Fibroblast of skin of scalp (primary cell): ENCODE data around the gene PDE1A.
"Not testable (repeated sequence)": the region's sequence is repeated elsewhere in the genome, so short reads cannot be mapped to it uniquely, and the experiment has no call there.

Experiments used
- DNase-seq: peaks from one replicate; pipeline ENCODE4 v3.0.0-alpha.2; 2013

Gene PDE1A

GRCh38 chr2:182355815-182356214 lies 71.0 kb downstream of the PDE1A start:
- DNase-seq: no peak

DNA sequence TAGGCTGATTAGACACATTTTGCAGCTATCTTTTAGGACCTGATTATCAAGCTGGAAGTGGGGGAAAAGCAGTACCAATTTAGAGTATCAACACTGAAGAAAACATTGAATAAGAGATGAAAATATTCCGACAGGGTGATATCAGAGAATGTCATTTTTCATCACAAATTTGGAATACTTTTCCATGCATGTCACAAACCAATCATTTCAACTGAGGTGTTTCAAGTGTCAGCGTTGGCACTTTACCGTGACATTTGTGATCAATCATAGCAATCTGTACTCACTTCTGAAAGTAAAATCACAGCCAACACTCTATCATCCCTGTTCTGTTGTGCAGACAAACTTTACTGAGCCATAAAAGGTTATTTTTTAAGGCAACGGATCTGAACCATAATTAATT lies 75.4 kb downstream of the PDE1A start:
- no peak for DNase-seq

GRCh38 chr2:182349268-182349667 lies 77.6 kb downstream of the PDE1A start:
- DNase-seq: no peak

- no peak for DNase-seq
Observed at GRCh38 chr2:182345384-182345783, 81.5 kb downstream of the PDE1A start.

DNA sequence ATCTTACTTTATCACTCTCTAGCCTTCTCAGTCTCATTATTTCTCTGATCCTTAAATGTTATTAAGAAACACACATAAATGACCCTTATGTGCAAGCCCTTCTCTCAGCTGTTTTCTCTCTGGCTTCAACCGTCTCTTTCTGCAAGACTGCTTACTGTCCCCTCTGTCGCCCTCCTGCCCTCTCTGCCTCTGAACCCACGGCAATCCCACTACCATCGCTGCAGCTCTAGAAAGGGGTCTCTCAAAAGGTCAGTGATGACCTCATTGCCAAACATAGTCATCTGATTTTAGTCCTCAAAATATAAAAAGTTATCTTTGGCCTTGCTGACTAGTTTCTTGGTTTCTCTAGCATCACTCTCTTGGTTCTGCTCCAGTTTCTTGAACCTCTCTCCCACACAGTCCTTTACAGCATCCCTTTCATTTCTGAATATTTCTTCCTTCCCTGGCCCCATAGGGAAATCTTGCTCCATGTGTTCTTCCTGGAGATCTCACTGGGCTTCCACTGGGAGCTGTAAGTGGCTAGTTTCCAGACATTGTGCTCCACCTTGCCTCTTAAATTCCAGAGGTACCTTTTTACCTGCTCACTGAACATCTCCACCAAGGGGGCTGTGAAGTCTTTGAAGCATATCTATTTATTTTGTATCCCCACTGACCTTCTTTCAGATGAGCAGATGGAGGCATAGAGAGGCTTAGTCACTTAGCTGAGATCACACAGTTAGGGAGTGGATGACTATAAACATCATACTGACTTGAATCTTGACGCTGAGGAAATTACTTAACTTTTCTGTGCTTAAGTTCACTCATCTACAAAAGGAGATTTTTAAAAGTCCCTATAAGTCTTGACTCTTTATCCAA lies 96.2 kb downstream of the PDE1A start:
- DNase-seq: no peak

GRCh38 chr2:182324665-182325064 lies 102.2 kb downstream of the PDE1A start:
- DNase-seq: no peak

DNA sequence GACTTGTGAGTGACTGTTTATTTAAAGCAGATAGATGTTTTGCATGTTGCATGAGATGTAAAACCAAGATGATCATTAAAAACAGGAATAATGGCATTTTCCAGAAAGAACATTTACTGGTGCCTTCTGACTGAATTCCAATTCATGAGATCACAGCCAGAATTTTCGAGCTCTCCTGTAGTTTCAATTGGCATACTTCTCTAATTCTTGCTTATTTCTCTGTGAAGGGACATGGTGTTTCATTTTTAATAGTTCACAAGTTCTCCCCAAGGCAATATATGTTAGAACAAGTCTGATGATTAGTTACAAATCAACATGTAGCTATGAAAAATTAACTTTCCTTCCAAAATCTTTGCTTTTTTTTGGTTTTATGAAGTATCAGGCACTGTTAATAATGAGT lies 105.7 kb downstream of the PDE1A start:
- no peak for DNase-seq

DNA sequence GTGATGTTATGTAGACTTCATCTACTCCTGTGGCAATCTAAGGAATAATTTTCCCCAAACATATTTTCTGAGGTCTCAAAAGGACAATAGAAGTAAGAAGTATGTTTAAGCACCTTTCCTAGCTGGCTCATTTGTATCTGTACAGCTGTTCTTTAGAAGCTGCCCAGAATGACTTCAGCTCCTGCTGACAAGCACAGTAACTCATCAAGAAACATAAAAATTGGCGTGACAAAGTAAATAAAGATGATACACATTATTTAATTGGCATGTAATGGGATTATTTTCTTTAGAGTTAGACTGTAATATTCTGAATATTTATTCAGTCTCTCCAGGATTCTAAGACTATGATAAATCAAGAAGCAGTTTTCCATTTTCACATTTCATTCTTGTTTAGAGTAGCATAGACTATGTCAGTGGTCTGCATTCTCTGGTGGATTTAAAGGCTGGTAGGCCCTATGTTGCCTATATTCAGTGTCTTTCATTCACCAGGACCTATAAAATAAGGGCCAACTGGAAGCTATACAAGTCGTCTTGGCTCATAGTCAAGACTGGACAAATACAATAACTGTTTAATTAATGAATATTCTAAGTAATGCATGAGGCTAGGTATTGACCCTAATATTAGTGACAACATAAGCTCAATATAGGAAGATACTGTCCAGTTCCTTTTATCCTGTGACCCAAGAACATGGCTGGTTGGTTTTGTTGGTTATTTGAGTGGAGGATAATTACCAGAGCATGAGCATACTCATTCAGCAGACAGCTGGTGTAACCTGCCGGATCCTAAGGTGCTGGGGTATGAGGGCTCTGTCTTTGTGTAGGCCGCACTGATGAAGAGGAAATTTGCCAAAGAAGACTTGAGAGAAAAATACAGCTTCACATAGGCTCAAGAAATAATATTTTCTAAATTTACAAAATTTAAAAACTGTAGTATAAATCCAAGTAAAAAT lies 107.0 kb downstream of the PDE1A start:
- no peak for DNase-seq

GRCh38 chr2:182318466-182319220 lies 108.2 kb downstream of the PDE1A start:
- DNase-seq: no peak

DNA sequence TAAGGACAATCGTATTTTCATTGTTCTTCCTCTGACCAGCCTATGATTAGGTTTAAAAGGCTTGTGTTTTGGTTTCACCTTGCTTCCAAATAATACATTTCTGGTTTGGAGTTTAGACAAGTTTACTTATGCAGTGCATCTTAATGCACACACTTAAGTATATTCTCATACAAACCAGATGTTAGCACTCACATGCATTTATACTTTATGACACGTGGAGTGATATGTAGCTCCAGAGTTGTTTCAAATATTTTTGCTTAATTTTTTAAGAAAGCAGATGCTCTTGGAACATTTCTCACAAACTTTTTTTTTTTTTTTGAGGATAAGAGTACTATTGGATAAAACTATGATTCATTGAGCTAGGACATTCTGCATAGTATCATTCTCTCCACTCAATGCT lies 109.9 kb downstream of the PDE1A start:
- no peak for DNase-seq

- DNase-seq: no peak
Observed at GRCh38 chr2:182302972-182303371, 123.9 kb downstream of the PDE1A start.

DNA sequence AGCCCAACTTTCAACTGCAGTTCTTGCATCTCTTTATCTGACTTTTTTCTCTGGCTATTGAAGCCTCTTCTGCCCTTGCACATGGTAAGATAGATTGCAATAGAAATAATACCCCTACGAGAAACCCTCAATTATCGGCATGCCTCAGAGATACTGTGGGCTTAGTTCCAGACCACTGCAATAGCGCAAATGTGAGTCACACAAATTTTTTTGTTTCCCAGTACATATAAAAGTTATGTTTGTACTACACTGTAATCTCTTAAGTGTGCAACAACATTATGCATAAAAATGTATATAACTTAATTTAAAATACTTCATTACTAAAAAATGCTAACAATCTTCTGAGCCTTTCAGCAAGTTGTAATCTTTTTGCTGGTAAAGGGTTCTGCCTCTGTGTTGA lies 124.7 kb downstream of the PDE1A start:
- peak; percentile 81 for DNase-seq

DNA sequence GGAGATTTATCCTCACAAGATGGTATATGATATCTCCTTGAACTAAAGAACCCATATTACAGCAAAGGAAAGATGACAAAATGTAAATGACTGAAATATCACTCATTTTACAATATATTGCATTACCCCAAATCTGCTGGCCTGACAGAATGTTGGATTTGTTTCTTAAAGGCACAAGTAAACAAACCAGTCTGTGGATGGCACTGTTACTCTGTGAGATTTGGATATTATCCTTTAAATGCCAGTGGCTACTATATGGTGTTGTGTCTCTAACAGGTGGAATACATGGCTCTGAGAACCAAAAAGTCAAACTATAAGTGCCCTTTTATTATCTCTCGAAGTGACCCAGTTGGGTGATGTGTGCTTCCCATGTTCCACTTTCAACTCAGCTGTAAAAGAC lies 125.7 kb downstream of the PDE1A start:
- DNase-seq: no peak

- DNase-seq: no peak
Observed at GRCh38 chr2:182300608-182301007, 126.2 kb downstream of the PDE1A start.

DNA sequence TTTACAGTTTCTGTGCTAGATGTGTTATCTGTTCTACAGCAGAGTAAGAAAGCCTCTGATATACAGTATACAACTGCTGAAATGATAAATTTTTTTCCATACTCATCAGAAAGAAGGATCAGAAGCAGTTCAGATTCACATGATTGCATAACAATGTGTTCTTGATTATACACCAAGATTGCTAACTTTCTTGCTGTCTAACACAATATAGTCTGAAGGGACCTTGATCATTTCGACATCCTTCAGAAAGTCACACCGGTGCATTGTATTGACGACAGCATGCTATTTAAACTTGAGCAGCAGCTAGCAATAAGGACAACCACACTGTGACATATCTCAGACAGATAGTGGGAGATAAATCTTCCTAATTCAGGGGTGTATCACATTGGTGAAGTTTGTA lies 127.2 kb downstream of the PDE1A start:
- DNase-seq: no peak

DNA sequence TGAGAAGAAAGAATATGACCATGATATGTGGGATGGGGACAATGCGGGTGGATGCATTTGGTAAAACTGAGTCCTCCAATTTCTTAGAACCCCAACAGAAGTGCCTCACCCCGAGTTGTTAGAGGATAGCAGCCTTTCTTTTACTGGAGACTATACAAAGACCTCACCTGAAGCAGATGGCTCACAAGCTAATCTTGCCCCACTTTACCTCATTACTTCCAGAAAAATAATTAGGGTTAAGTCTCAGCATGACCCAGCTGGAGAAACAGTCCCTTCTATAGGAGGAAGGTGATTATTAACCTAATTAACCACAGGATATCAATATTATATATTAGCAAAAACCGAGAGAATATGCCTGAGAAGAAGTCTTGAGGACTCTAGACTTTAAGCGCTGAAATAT lies 128.4 kb downstream of the PDE1A start:
- no peak for DNase-seq

DNA sequence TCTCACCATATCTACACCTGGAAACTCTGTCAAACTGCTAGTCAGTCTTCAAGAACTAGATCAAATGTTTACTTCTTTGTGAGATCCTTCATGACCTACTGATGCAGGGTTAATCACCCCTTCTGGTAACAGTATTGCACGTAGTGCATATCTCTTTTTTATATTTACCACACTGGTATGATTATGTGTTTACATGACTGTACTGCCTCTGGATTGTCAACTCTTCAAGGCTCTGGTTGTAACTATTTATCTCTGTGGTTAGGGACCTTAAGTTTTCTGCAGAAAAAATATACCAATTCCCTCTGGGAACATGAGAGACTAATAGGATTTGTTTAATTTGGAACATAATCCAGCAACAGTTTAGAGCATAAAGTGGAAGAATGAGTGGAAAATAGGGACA lies 135.5 kb downstream of the PDE1A start:
- no peak for DNase-seq

DNA sequence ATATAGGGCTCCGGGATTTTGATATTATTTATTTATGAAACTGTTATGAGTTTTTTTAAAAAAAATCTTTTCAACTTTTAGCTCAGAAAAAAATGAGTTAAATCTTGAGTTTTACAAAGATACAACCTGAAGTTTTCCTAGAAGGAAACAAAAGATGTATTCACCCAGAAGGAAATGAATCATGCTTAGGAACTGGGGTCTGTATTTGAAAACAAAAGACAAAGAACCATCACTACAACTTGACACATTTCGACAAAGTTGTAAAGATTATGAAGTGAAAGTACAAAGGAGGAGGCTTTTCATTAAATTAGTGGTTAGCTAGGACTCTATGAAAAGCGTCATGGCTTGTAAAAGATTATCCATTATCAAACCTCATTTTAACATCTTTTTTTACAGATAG lies 143.3 kb downstream of the PDE1A start:
- DNase-seq: no peak

- DNase-seq: no peak
Observed at GRCh38 chr2:182281276-182281675, 145.6 kb downstream of the PDE1A start.

DNA sequence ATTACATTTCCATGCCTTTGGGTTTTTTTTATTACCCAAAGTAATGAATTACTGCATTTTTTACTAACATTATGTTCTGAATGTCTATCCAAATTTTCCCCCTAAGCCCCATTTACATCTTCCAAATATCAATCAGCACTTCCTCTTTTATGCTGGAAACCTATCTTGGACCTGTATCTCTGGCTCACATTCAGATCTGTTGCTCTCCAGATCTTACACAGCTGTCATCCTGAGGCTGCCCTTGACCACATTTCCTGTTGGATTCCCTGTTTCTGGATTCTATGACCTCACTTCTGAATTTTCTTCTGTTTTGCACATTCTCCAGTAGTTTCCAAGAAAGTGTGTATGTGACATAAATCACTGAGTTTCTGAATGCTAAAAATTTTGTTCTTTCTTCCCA lies 146.7 kb downstream of the PDE1A start:
- peak; percentile 15 for DNase-seq

GRCh38 chr2:182276662-182277061 lies 150.2 kb downstream of the PDE1A start:
- DNase-seq: not testable (repeated sequence)

GRCh38 chr2:182267971-182268370 lies 158.9 kb downstream of the PDE1A start:
- no peak for DNase-seq

DNA sequence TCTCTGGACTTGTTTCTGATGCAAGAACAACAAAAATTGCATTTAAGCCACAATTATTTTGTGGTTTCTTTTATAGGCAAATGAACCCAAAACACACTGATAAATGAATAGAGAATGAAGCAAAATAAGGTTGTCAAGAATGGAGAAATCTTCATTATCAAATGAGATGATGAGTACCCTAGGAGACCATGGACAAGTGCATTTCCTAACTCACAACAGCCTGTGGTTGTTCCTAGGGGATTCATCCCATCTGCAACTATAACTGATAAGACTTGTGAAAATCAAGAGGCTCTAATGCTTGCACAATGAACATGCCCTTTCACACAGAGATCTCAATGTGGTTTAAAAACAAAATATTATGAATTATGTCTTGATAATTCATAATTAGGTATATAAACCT lies 159.9 kb downstream of the PDE1A start:
- DNase-seq: no peak
